Measurements from ENCODE around the gene C19orf73. TPM values are rescaled to one million over a fixed set of nuclear protein-coding genes. Genes with fewer than 3 reads are reported as not detected.

Gene C19orf73
- total RNA-seq, 1 experiment from 2014 or later = 1.4 TPM

DNA sequence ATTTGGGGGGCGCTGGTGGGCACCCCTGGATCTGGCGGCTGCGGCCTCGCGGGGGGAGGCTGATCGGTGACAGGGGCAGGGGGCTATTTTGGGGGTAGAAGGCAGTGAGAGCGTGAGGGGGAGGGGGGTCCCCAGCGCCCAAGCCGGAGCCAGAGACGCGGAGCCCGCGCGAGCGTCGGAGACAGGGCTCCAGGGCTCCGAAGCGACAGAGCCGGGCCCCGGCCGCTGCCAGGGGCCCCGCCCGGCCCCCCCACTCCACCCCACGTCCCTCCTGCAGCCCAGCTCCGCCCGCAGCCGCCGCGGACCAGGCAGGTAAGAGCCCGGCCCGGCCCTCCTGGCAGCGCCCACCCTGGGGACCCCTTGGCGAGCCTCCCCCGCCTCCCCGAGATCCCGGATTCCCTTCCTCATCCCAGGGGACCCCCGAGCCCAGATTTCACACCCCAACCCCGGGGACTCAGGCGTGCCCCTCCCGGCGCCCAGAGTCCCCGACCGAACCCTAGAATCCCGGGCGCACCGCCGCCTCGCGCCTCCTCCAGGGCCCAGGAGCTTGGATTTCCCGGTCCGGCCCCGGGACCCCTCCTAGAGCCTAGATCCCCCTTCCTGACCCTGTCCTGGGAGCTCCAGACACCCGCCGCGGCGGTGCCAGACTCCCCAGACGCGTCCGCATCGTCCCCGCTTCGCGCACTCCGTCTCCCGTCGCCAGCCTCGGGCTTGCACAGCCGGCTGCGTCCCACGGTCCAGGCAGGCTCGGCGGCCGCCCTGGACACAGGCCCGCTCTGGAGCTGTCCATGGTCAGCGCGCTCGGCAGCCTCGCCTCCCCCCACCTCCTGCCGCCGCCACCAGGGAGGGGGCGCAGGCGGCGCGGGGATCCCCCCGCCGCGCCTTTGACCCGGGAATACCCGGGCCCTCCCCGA, 725 bp upstream of the C19orf73 start, which contains the start of gene PPFIA3:
Gene PPFIA3, plus strand, starts transcription at position 134 of the 914 bp plus-strand sequence. CDS start 8,330 bp downstream, outside the sequence.
- CTCF ChIA-PET = interaction anchor here (0.6 to 0.7 kb wide), 2 partner anchors 26 to 131 kb away, joined by 3 read pairs; no protein-coding TSS in a partner anchor
- BruUV-seq (replicated peaks) = no TSS peak

GRCh38 chr19:49117677-49118564, 1.0 kb downstream of the C19orf73 start:
- intact Hi-C loops (cut with micrococcal nuclease; ENCODE audit: unreplicated experiment) = no loop called here
- Histone ChIP-seq H3K27ac (ENCODE audit: low read length) (peak overlapping the region; percentile 83), H3K4me3 (ENCODE audit: low read depth in 2 of 2, low read length in 2 of 2) (peak overlapping the region; percentile 53 to 57), H3K27me3 (ENCODE audit: control insufficient read depth, insufficient read depth, low read length) (no peaks in the 10 kb centered on the region), H3K9me3 (ENCODE audit: control insufficient read depth, insufficient read depth, low read depth, low read length) (no peaks in the 10 kb centered on the region), H3K36me3 (ENCODE audit: control insufficient read depth, insufficient read depth, low read length) (no peaks in the 10 kb centered on the region), H3K4me1 (ENCODE audit: control insufficient read depth, insufficient read depth, low read length) (peaks cover 11% of the 10 kb centered on the region)
- TSS peak; percentile 88 for BruUV-seq (replicated peaks)
- ATAC-seq (no peak), DNase-seq (ENCODE audit: low read depth, low spot score) (no peak)
- in situ Hi-C loops (cut with HindIII; ENCODE audit: low pct_unique_long_range_greater_than_20kb, low sequenced_read_pairs) = no loop called here
- CTCF ChIA-PET = interaction anchor here (0.7 kb wide), 1 partner anchor 62 kb away, joined by 7 read pairs; no protein-coding TSS in a partner anchor
- POLR2A ChIA-PET = interaction anchor here (0.6 kb wide), 1 partner anchor 199 kb away, joined by 3 read pairs; no protein-coding TSS in a partner anchor
- TF ChIP-seq, protein P1, sequence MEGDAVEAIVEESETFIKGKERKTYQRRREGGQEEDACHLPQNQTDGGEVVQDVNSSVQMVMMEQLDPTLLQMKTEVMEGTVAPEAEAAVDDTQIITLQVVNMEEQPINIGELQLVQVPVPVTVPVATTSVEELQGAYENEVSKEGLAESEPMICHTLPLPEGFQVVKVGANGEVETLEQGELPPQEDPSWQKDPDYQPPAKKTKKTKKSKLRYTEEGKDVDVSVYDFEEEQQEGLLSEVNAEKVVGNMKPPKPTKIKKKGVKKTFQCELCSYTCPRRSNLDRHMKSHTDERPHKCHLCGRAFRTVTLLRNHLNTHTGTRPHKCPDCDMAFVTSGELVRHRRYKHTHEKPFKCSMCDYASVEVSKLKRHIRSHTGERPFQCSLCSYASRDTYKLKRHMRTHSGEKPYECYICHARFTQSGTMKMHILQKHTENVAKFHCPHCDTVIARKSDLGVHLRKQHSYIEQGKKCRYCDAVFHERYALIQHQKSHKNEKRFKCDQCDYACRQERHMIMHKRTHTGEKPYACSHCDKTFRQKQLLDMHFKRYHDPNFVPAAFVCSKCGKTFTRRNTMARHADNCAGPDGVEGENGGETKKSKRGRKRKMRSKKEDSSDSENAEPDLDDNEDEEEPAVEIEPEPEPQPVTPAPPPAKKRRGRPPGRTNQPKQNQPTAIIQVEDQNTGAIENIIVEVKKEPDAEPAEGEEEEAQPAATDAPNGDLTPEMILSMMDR (IDR thresholded peaks at IDR 0.05) = no peak
- TF ChIP-seq POLR2AphosphoS5 (IDR thresholded peaks at IDR 0.05; ENCODE audit: low read depth, low read length) = no peak
- TF ChIP-seq REST (IDR thresholded peaks at IDR 0.05; ENCODE audit: insufficient read depth in 1 of 2, low read depth in 2 of 2, low read length in 1 of 2) = no peak
- TF ChIP-seq SIN3A (IDR thresholded peaks at IDR 0.05; ENCODE audit: borderline replicate concordance, insufficient read depth, low read depth, low read length) = no peak
- no peak for TF ChIP-seq TCF7L2 (IDR thresholded peaks at IDR 0.05; ENCODE audit: low read depth, low read length)

More for the DNA sequence above, 725 bp upstream of the C19orf73 start, which contains the start of gene PPFIA3:
- Histone ChIP-seq H3K4me3 (ENCODE audit: low read depth in 2 of 2, low read length in 2 of 2) (peak within 1 kb of the TSS; percentile 53 to 57), H3K4me1 (ENCODE audit: control insufficient read depth, insufficient read depth, low read length) (peaks cover 7% of the 10 kb centered on the region), H3K27me3 (ENCODE audit: control insufficient read depth, insufficient read depth, low read length) (no peaks in the 10 kb centered on the region), H3K27ac (ENCODE audit: low read length) (peak within 1 kb of the TSS; percentile 83), H3K36me3 (ENCODE audit: control insufficient read depth, insufficient read depth, low read length) (no peaks in the 10 kb centered on the region), H3K9me3 (ENCODE audit: control insufficient read depth, insufficient read depth, low read depth, low read length) (no peaks in the 10 kb centered on the region)
- intact Hi-C loops (cut with micrococcal nuclease; ENCODE audit: unreplicated experiment) (no loop called here), in situ Hi-C loops (cut with HindIII; ENCODE audit: low pct_unique_long_range_greater_than_20kb, low sequenced_read_pairs) (no loop called here)
- no peak for TF ChIP-seq TCF7L2 (IDR thresholded peaks at IDR 0.05; ENCODE audit: low read depth, low read length)
- peak; percentile 94 to 98 for TF ChIP-seq REST (IDR thresholded peaks at IDR 0.05; ENCODE audit: insufficient read depth in 1 of 2, low read depth in 2 of 2, low read length in 1 of 2)
- peak; percentile 96; the same call in 1 of the 2 replicates for TF ChIP-seq SIN3A (IDR thresholded peaks at IDR 0.05; ENCODE audit: borderline replicate concordance, insufficient read depth, low read depth, low read length)
- POLR2A ChIA-PET = interaction anchor here (0.9 kb wide), 1 partner anchor 8 kb away, joined by 3 read pairs; no protein-coding TSS in a partner anchor
- ATAC-seq = peak; percentile 54
- no peak for DNase-seq (ENCODE audit: low read depth, low spot score)
